Endothelial cell of umbilical vein (primary cell): ENCODE results near the gene DAB2IP. TPM values are rescaled to one million over a fixed set of nuclear protein-coding genes. Genes with fewer than 3 reads are reported as not detected.

ENCODE experiments used
- BruUV-seq: library from RNA; stranded (reverse); fragments of 400-500 nt; replicated peaks from 2 replicates; lab custom pipeline; 2021; lab: Mats Ljungman, UMichigan
- CTCF ChIA-PET: fragments of 300-600, 350-600 bp; sonication (Branson Sonifier 250); formaldehyde crosslinking; loops from one replicate; lab custom pipeline; 2021; ENCODE audit warnings: antibody characterized with exemption, inconsistent platforms; lab: Charles Lee
- POLR2A ChIA-PET: fragments of 300-600, 350-600 bp; sonication (Branson Sonifier 250); formaldehyde crosslinking; loops from one replicate; lab custom pipeline; 2021; ENCODE audit warnings: antibody characterized with exemption, inconsistent platforms; lab: Charles Lee
- DNase-seq: peaks from one replicate; pipeline ENCODE4 v3.0.0-alpha.2; 2011; ENCODE audit warnings: low read depth, low spot score
- FAIRE-seq: peaks from 2 replicates; lab custom pipeline; 2011; peaks lifted over from hg19 to GRCh38; lab: Jason Lieb, UNC
- H2AFZ ChIP-seq: 2 replicates; pipeline ENCODE4 v1.6.0; 2012; ENCODE audit warnings: low read depth, low read length, control low read depth, inconsistent platforms
- H3K27ac ChIP-seq: 2 replicates; pipeline ENCODE4 v1.5.1; 2011; ENCODE audit warnings: low read depth, mild to moderate bottlenecking, control low read depth, low read length, moderate library complexity; ENCODE audit not compliant: insufficient read depth
- H3K27me3 ChIP-seq, 2 experiments: 2 replicates each; pipeline versions ENCODE4 v1.6.0 to v1.6.1; 2011; ENCODE audit warnings: low read length in 2 of 2, mixed read lengths in 1 of 2; ENCODE audit not compliant: control insufficient read depth in 2 of 2, insufficient read depth in 2 of 2
- H3K36me3 ChIP-seq, 2 experiments: 2 replicates in 1 of 2; 3 replicates in 1 of 2; pipeline ENCODE4 v1.5.1; 2011; ENCODE audit warnings: low read length in 2 of 2, mild to moderate bottlenecking in 1 of 2, moderate library complexity in 1 of 2; ENCODE audit not compliant: control insufficient read depth in 2 of 2, insufficient read depth in 2 of 2; ENCODE audit errors: extremely low read depth in 1 of 2
- H3K4me1 ChIP-seq: 3 replicates; pipeline ENCODE4 v1.5.1; 2011; ENCODE audit warnings: mild to moderate bottlenecking, low read length; ENCODE audit not compliant: control insufficient read depth, insufficient read depth; ENCODE audit errors: extremely low read depth
- H3K4me2 ChIP-seq: 2 replicates; pipeline ENCODE4 v1.6.1; 2011; ENCODE audit warnings: low read length, control low read depth, mixed read lengths; ENCODE audit not compliant: insufficient read depth
- H3K4me3 ChIP-seq, 3 experiments: fragments of 200-600 bp in 1 of 3; sonication (generic), shearing (Covaris generic) in 1 of 3; replicated peaks in 1 of 3; 2 replicates each; pipeline ENCODE4 v1.5.1; 2011 to 2016; ENCODE audit warnings: control low read depth in 3 of 3, low read length in 3 of 3, mild to moderate bottlenecking in 2 of 3, inconsistent platforms in 1 of 3, low read depth in 1 of 3, moderate library complexity in 1 of 3; ENCODE audit not compliant: insufficient read depth in 1 of 3
- H3K79me2 ChIP-seq: 2 replicates; pipeline ENCODE4 v1.6.0; 2012; ENCODE audit warnings: low read length, inconsistent platforms; ENCODE audit not compliant: control insufficient read depth, insufficient read depth
- H3K9ac ChIP-seq: replicated peaks from 2 replicates; pipeline ENCODE3; 2011; ENCODE audit warnings: low read length, control low read depth; ENCODE audit not compliant: insufficient read depth; ENCODE audit errors: extremely low read depth
- H3K9me1 ChIP-seq: replicated peaks from 3 replicates; pipeline ENCODE4 v1.6.0; 2011; ENCODE audit warnings: mild to moderate bottlenecking, low read length; ENCODE audit not compliant: control insufficient read depth, insufficient read depth; ENCODE audit errors: extremely low read depth
- H3K9me3 ChIP-seq: replicated peaks from 2 replicates; pipeline ENCODE4 v1.5.1; 2012; ENCODE audit warnings: low read length, inconsistent platforms; ENCODE audit not compliant: control insufficient read depth, insufficient read depth
- H4K20me1 ChIP-seq: replicated peaks from 2 replicates; pipeline ENCODE3; 2011; ENCODE audit warnings: mild to moderate bottlenecking, low read length; ENCODE audit not compliant: control insufficient read depth, insufficient read depth; ENCODE audit errors: extremely low read depth
- EZH2 ChIP-seq: IDR thresholded peaks from 2 replicates; pipeline ENCODE4 v1.6.1; 2012; ENCODE audit warnings: borderline replicate concordance, low read depth, mild to moderate bottlenecking, moderate library complexity, low read length, inconsistent platforms; ENCODE audit not compliant: severe bottlenecking
- FOS ChIP-seq: IDR thresholded peaks from 2 replicates; pipeline ENCODE4 v1.6.1; 2011; ENCODE audit warnings: mild to moderate bottlenecking, low read length, moderate library complexity, borderline replicate concordance; ENCODE audit not compliant: insufficient read depth
- GATA2 ChIP-seq: IDR thresholded peaks from 2 replicates; pipeline ENCODE4 v1.7.0; 2011; ENCODE audit warnings: low read depth, mild to moderate bottlenecking, moderate library complexity, mixed read lengths, low read length; ENCODE audit not compliant: insufficient read length, insufficient read depth
- JUN ChIP-seq: IDR thresholded peaks from 2 replicates; pipeline ENCODE4 v1.6.1; 2011; ENCODE audit warnings: borderline replicate concordance, low read depth; ENCODE audit not compliant: insufficient read length, insufficient read depth
- MYC ChIP-seq: IDR thresholded peaks from one replicate; pipeline ENCODE4 v1.6.1; 2011; ENCODE audit warnings: mild to moderate bottlenecking, low read depth, low read length
- POLR2A ChIP-seq: IDR thresholded peaks from 2 replicates; pipeline ENCODE4 v1.6.1; 2012; ENCODE audit warnings: low read depth, mild to moderate bottlenecking, control low read depth, low read length
- POLR2AphosphoS5 ChIP-seq: IDR thresholded peaks from 2 replicates; pipeline ENCODE4 v1.6.1; 2012; ENCODE audit warnings: low read depth, mild to moderate bottlenecking, control low read depth, low read length, moderate library complexity; ENCODE audit not compliant: insufficient read depth
- dilution Hi-C: fragments of 300-500 bp; cut with MboI; formaldehyde crosslinking; loops from one replicate; pipeline ENCODE4 v1.15.0; 2019; ENCODE audit warnings: low sequenced_read_pairs; ENCODE audit not compliant: extremely low pct_ligation_motif_present
- intact Hi-C: fragments of 100-400 bp; cut with micrococcal nuclease; formaldehyde crosslinking; loops from one replicate; pipeline ENCODE4 v1.10.0; 2022
- polyA plus RNA-seq, 4 experiments: library from polyadenylated mRNA; depleted of rRNA in 3 of 4; stranded (reverse) in 3 of 4; unstranded in 1 of 4; fragments of >200 nt; gene quantifications; 2 replicates each; pipeline versions ENCODE4 v1.2.1 to v1.2.3, GENCODE V29; 2011 to 2012; ENCODE audit warnings: missing spikeins in 1 of 4
- total RNA-seq: library from RNA; stranded (reverse); gene quantifications from 2 replicates; pipeline ENCODE4 v1.2.3, GENCODE V29; 2021
- TF ChIP-seq, protein P1 (sequence below), 2 donors: IDR thresholded peaks; 1 replicate in 1 of 2; 2 replicates in 1 of 2; pipeline ENCODE4 v1.5.1; 2011; ENCODE audit warnings: low read length in 2 of 2, mild to moderate bottlenecking in 2 of 2, moderate library complexity in 2 of 2, control low read depth in 1 of 2, inconsistent platforms in 1 of 2, low read depth in 1 of 2; ENCODE audit not compliant: insufficient read depth in 1 of 2; ENCODE audit errors: extremely low read depth in 1 of 2

Gene DAB2IP
- total and polyA plus RNA-seq, 2 donors (not counting 3 experiments of a cell fraction or from before 2014, with no cell fraction given), result 29.2 to 53.6 TPM

DNA sequence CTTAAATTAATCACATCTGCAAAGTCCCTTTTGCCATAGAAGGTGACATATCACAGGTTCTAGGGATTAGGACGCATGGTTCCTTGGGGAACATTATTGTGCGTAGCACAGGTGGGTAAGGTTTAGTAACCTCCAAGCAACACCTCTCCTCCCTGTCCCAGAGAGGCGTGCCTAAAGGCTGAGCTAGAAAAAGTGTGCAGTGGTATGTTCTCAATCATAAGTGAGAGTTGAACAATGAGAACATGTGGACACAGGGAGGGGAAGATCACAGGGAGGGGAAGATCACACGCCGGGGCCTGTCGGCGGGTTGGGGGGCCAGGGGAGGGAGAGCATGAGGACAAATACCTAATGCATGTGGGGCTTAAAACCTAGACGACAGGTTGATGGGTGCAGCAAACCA lies 14.9 kb downstream of the DAB2IP start:
- Histone ChIP-seq H3K36me3 (no peaks in the 10 kb centered on the region), H3K4me3 (no peak overlapping the region), H3K9ac (no peak overlapping the region), H3K9me1 (no peaks in the 10 kb centered on the region), H4K20me1 (no peaks in the 10 kb centered on the region), H3K27me3 (no peaks in the 10 kb centered on the region), H3K4me1 (peaks cover 22% of the 10 kb centered on the region), H3K4me2 (no peak overlapping the region), H2AFZ (no peak overlapping the region), H3K9me3 (no peaks in the 10 kb centered on the region), H3K27ac (no peak overlapping the region), H3K79me2 (no peaks in the 10 kb centered on the region)
- ChIA-PET CTCF (interaction anchor here (1.2 to 1.9 kb wide), 4 partner anchors 8 to 26 kb away, joined by 3 to 8 read pairs (median 4); no protein-coding TSS in a partner anchor), POLR2A (no interaction called here)
- dilution Hi-C loops, result no loop called here
- no peak for FAIRE-seq
- DNase-seq, result no peak
- BruUV-seq, result no TSS peak
- intact Hi-C loops, result no loop called here
- TF ChIP-seq, protein P1, sequence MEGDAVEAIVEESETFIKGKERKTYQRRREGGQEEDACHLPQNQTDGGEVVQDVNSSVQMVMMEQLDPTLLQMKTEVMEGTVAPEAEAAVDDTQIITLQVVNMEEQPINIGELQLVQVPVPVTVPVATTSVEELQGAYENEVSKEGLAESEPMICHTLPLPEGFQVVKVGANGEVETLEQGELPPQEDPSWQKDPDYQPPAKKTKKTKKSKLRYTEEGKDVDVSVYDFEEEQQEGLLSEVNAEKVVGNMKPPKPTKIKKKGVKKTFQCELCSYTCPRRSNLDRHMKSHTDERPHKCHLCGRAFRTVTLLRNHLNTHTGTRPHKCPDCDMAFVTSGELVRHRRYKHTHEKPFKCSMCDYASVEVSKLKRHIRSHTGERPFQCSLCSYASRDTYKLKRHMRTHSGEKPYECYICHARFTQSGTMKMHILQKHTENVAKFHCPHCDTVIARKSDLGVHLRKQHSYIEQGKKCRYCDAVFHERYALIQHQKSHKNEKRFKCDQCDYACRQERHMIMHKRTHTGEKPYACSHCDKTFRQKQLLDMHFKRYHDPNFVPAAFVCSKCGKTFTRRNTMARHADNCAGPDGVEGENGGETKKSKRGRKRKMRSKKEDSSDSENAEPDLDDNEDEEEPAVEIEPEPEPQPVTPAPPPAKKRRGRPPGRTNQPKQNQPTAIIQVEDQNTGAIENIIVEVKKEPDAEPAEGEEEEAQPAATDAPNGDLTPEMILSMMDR (IDR thresholded peaks at IDR 0.05; ENCODE audit: extremely low read depth in 1 of 2, insufficient read depth in 1 of 2, low read depth in 1 of 2, low read length in 2 of 2), result no peak
- TF ChIP-seq POLR2AphosphoS5 (no peak), POLR2A (no peak)

DNA sequence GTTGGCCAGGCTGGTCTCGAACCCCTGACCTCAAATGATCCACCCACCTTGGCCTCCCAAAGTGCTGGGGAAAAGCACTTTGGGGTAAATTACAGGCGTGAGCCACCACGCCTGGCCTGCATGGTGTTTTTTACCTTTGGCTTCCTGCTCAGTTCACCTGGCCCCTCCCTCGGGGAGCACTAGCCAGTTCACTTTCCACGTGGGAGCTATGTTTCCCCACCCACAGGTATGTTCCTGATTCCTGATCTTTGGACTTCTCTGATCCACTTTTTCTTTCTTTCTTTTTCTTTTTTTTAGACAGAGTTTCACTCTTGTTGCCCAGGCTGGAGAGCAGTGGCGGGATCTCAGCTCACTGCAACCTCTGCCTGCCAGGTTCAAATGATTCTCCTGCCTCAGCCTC lies 15.8 kb downstream of the DAB2IP start:
- H3K9me3 ChIP-seq, result no peaks in the 10 kb centered on the region
- ChIA-PET CTCF (interaction anchor here (1.2 to 1.9 kb wide), 3 partner anchors 9 to 27 kb away, joined by 3 to 5 read pairs (median 4); no protein-coding TSS in a partner anchor), POLR2A (interaction anchor here (0.6 kb wide), 1 partner anchor 14 kb away, joined by 3 read pairs; no protein-coding TSS in a partner anchor)
- no peaks in the 10 kb centered on the region for H3K9me1 ChIP-seq
- FAIRE-seq (no peak), DNase-seq (no peak)
- no peak overlapping the region for H3K9ac ChIP-seq
- peaks cover 22% of the 10 kb centered on the region for H3K4me1 ChIP-seq
- no peaks in the 10 kb centered on the region for H3K79me2 ChIP-seq
- H3K4me2 ChIP-seq, result no peak overlapping the region
- no peak overlapping the region for H2AFZ ChIP-seq
- H3K27ac ChIP-seq, result no peak overlapping the region
- H3K27me3 ChIP-seq, result no peaks in the 10 kb centered on the region
- dilution Hi-C loops (no loop called here), intact Hi-C loops (no loop called here)
- no peaks in the 10 kb centered on the region for H4K20me1 ChIP-seq
- H3K4me3 ChIP-seq, result no peak overlapping the region
- H3K36me3 ChIP-seq, result no peaks in the 10 kb centered on the region
- BruUV-seq, result no TSS peak
- TF ChIP-seq GATA2, result no peak
- TF ChIP-seq FOS, result no peak
- TF ChIP-seq JUN, result no peak
- TF ChIP-seq, protein P1 (IDR thresholded peaks at IDR 0.05; ENCODE audit: extremely low read depth in 1 of 2, insufficient read depth in 1 of 2, low read depth in 1 of 2, low read length in 2 of 2), result no peak
- TF ChIP-seq POLR2A, result no peak
- no peak for TF ChIP-seq MYC
- TF ChIP-seq POLR2AphosphoS5, result no peak
- no peak for TF ChIP-seq EZH2
